Non-pigmented ciliary epithelial cell (primary cell): Measurements from ENCODE around the gene AP1AR.

Source experiments
- DNase-seq: peaks from one replicate; pipeline ENCODE4 v3.0.0-alpha.2; 2010; ENCODE audit warnings: low read depth

AP1AR gene

GRCh38 chr4:112222219-112222955 is 9.2 kb upstream of the AP1AR start:
- no peak for DNase-seq

GRCh38 chr4:112225157-112225556 is 6.4 kb upstream of the AP1AR start:
- DNase-seq = no peak

GRCh38 chr4:112230879-112231778 is 458 bp upstream of the AP1AR start:
- DNase-seq = peak; percentile 78

GRCh38 chr4:112234952-112235609 is 3.5 kb downstream of the AP1AR start:
- DNase-seq = peak; percentile 74

- no peak for DNase-seq
Measured at GRCh38 chr4:112236040-112236439, 4.5 kb downstream of the AP1AR start.

- DNase-seq = no peak
Measured at GRCh38 chr4:112238833-112239232, 7.2 kb downstream of the AP1AR start.

- DNase-seq = no peak
Measured at GRCh38 chr4:112245383-112245782, 13.8 kb downstream of the AP1AR start.

- DNase-seq = no peak
Measured at GRCh38 chr4:112247021-112247420, 15.4 kb downstream of the AP1AR start.

GRCh38 chr4:112251019-112251643 is 19.5 kb downstream of the AP1AR start:
- no peak for DNase-seq

GRCh38 chr4:112252234-112252633 is 20.6 kb downstream of the AP1AR start:
- no peak for DNase-seq

- DNase-seq = no peak
Measured at GRCh38 chr4:112253382-112254000, 21.9 kb downstream of the AP1AR start.

- no peak for DNase-seq
Measured at GRCh38 chr4:112257098-112257497, 25.5 kb downstream of the AP1AR start.

- no peak for DNase-seq
Measured at GRCh38 chr4:112266823-112267222, 35.2 kb downstream of the AP1AR start.

GRCh38 chr4:112270051-112270450 is 38.5 kb downstream of the AP1AR start:
- no peak for DNase-seq

GRCh38 chr4:112270640-112271421 is 39.2 kb downstream of the AP1AR start:
- DNase-seq = peak; percentile 68

- DNase-seq = no peak
Measured at GRCh38 chr4:112272292-112272691, 40.7 kb downstream of the AP1AR start.

GRCh38 chr4:112274959-112275358 is 43.4 kb downstream of the AP1AR start:
- no peak for DNase-seq

GRCh38 chr4:112276113-112276512 is 44.5 kb downstream of the AP1AR start:
- no peak for DNase-seq

GRCh38 chr4:112277220-112277619 is 45.6 kb downstream of the AP1AR start:
- no peak for DNase-seq

GRCh38 chr4:112277705-112278448 is 46.3 kb downstream of the AP1AR start:
- no peak for DNase-seq
